Left cardiac atrium (tissue), 4 donors: ENCODE measurements around the gene ACAA2. TPM values are rescaled to one million over a fixed set of nuclear protein-coding genes. Genes with fewer than 3 reads are reported as not detected.
A peak's percentile ranks its signal among the peaks of the same experiment; 100 is the strongest.
"Not testable (repeated sequence)": the region's sequence is repeated elsewhere in the genome, so short reads cannot be mapped to it uniquely, and the experiment has no call there.

ENCODE experiments used
- ATAC-seq, 2 donors: fragments of 200-7000 bp; cut with Tn5 transposase; one replicate each; pipeline ENCODE4 v1.9.1; 2020; ENCODE audit warnings: mild to moderate bottlenecking in 2 of 2, moderate library complexity in 2 of 2
- DNase-seq: peaks from one replicate; pipeline ENCODE4 v3.0.0-alpha.2; 2020
- intact Hi-C, 2 donors: fragments of 100-400 bp; cut with DNase I; formaldehyde crosslinking; loops; one replicate each; pipeline versions ENCODE4 v1.14.1 to v1.15.1; 2022 to 2023
- total RNA-seq, 2 donors: library from RNA; stranded (reverse); fragmentation: NEBNext Ultra II Directional; extraction: Animal tissue kit (Norgen Biotek cat#: 25700); gene quantifications; one replicate each; pipeline ENCODE4 v1.2.1, GENCODE V29; 2021
- donor health status: DM: no; HTN: yes; CAD: no.
- donor health status: DM: no; HTN: yes; CAD: no; lungs with severe emphysema.
- donor health status: DM: yes; HTN: yes; CAD: no.
- donor health status: Dilated cardiomyopathy.

The ACAA2 gene
- total RNA-seq, 2 donors from 2014 or later = 137 to 155 TPM

- intact Hi-C loops = no loop called here
- DNase-seq (no peak), ATAC-seq (no peak)
These were observed 27.2 kb downstream of the ACAA2 start for GRCh38 chr18:49786019-49786720.

DNA sequence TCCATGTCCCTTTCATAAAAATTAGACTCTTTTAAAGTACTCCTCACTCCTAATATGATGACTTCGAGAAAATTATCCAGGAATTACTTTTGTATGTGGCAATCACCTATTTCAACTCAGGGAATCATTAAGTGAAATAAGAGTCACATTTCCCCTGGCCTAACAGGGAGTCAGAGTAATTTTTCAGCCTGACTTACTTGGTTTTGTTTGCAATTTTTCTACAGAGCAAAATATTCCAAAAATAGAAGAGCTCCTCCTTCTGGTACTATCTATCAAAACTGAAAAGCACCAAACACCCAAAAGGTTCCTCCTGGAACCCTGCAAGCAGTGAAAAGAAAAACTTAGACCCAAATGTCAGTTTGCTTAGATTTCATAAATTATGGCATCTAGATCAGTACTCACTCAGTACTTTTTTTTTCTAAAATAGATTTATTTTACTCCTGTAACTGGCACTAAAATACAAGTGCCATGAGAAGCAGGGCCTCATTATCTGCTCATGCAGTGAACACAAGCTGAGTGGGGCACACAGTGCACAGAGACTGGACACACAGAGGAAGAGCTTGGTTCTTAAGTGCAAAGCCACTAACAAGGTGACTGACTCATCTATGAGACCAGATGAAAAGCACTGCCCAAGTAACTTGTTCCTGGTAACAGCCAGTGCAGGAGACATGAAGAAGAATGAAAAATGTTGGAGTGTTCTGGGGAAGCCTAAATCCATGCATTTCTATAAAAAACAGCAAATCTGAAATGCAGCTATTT is 28.7 kb downstream of the ACAA2 start:
- intact Hi-C loops = no loop called here
- ATAC-seq (peak in 1 of 2 donors; percentile 54), DNase-seq (no peak)

DNA sequence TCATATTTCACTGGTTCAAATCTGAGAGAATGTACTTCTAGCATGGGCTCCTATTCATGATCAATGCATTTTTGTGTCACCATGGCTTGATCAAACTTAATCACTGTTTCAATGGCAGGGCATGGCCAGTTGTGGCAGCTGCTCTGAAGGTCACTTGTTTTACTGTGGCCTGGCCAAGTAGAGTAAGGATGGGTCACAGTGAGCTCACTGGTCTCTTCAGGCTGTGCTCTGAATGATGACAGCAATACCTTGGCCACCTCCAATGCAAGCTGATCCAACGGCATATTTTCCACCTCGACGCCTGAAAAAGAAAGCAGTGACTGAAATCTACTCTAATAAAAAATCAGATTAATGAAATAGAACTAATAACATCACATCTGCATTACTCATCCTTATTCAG is 29.7 kb downstream of the ACAA2 start:
- intact Hi-C loops, DNase-seq: not testable (repeated sequence)
- peak; percentile 44 to 74 for ATAC-seq

DNA sequence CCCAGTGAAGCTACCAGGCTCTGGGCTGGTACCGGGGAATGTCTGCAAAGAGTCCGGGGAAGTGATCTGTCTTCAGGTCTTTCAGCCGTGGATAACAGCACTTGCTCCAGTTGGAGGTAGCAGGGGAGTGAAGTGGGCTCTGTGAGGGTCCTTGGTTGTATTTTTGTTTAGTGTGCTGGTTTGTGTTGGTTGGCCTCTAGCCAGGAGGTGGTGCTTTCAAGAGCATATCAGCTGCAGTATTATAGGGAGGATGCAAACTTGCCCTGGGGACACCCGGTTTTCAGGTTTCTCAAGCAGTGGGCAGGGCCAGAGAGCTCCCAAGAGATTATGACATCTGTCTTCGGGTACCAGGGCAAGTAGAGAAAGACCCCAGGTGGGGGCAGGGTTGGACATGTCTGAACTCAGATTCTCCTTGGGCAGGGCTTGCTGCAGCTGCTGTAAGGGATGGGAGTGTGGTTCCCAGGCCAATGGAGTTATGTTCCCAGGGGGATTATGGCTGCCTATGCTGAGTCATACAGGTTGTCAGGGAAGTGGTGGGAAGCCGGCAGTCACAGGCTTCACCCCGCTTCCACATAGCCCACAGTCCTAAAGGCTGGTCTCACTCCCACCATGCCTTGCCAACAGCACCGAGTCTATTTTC is 34.4 kb downstream of the ACAA2 start:
- ATAC-seq (no peak), DNase-seq (no peak)
- intact Hi-C loops = no loop called here

- ATAC-seq (no peak), DNase-seq (no peak)
- intact Hi-C loops = loop anchor here (5.0 to 10.0 kb wide), 2 partner anchors 204 to 207 kb away; partner anchors contain the start of gene LIPG (in 2 of the 2)
These were observed 44.1 kb downstream of the ACAA2 start for GRCh38 chr18:49769047-49769728.

DNA sequence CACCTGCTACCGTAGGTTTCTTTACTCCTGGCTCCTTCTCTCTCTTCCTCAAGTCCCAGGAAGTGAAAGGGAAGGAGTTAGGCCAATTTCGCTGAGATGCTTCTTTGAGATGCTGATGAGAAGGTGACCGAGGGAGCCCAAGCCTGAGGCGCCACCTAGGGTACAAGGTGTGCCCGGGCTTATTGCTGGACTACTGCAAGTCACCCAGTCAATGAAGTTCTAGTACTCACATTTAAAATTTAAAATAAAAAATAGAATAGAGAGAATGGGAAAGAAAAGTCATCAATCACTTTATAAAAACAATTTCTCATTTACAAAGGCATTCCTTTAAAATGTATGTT is 45.3 kb downstream of the ACAA2 start:
- intact Hi-C loops = loop anchor here (5.0 to 10.0 kb wide), 2 partner anchors 203 to 206 kb away; partner anchors contain the start of gene LIPG (in 2 of the 2)
- no peak for DNase-seq
- peak; percentile 57 to 72 for ATAC-seq

DNA sequence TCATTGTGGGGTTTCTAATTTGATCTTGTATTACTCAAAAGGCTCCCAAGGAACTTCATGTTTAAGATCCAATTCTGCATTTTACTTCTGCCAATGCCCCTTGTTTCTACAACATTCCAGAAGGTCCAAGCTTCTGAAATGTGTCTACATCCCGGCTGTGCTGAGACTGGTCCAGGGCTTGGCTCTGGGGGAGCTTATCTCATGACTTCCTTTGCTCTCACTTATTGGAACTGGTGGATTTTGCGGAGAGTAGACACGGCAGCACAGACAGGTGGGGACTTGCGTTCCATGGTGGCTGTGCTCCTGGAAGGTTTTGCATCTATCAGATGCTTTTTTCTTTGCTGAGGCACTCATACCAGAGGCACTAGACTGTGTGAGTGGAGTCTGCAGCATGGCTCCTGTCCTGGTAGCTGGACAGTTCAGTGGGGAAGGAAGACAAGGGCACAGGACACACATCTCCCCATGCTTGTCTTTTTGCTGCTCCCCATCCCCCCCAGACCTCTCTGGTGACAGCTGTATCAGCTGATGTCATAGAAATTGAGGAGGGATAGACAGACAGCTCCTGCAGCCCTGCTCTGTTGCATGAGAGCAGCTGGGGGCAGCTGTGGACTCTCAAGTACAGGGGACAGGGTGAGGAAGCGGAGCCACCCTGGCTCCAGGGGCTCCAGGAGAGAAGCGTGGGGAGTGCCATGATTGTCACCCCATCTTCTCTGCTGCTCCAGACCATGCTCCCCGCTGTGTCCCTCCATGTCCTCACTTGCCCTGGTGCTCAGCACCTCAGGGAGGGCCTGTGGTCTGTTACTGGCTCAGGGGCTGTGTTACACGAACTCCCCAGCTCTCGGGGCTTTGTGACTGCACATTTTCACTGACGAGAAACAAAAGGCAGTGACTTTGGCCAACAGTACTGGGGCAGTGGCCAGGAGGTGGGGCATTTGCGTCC is 46.0 kb downstream of the ACAA2 start:
- intact Hi-C loops = loop anchor here (5.0 to 10.0 kb wide), 2 partner anchors 203 to 205 kb away; partner anchors contain the start of gene LIPG (in 2 of the 2)
- ATAC-seq = peak in 1 of 2 donors; percentile 59
- DNase-seq = no peak

- no peak for DNase-seq
- no peak for ATAC-seq
- intact Hi-C loops = loop anchor here (5.0 to 10.0 kb wide), 2 partner anchors 202 to 204 kb away; partner anchors contain the start of gene LIPG (in 2 of the 2)
These were observed 46.7 kb downstream of the ACAA2 start for GRCh38 chr18:49766646-49767045.

GRCh38 chr18:49764032-49764431 is 49.3 kb downstream of the ACAA2 start:
- intact Hi-C loops = loop anchor here in 1 of 2 donors (10.0 kb wide), 1 partner anchor 199 kb away; the partner anchor contains the start of gene LIPG
- no peak for ATAC-seq
- no peak for DNase-seq

GRCh38 chr18:49763590-49763989 is 49.7 kb downstream of the ACAA2 start:
- intact Hi-C loops = loop anchor here in 1 of 2 donors (10.0 kb wide), 1 partner anchor 199 kb away; the partner anchor contains the start of gene LIPG
- DNase-seq = no peak
- ATAC-seq = no peak

GRCh38 chr18:49762191-49763077 is 50.9 kb downstream of the ACAA2 start:
- ATAC-seq (no peak), DNase-seq (no peak)
- intact Hi-C loops = loop anchor here in 1 of 2 donors (10.0 kb wide), 1 partner anchor 198 kb away; the partner anchor contains the start of gene LIPG

DNA sequence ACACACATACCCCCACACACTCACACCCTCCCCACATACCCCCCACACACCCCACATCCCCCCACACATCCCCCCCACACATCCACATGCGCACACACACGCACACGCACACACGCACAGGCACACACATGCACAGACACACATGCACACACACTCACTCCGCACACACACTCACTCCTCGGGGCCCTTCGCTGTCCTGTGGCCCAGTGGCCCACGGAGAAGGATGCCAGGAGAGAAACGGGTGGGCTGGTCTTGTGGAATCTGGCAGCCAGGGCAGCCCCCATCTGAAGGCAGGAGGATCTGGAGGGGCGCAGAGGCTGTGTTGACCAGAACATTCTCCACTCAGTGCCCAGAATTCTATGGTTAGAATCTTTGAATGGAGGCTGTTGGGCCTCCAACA is 51.6 kb downstream of the ACAA2 start:
- no peak for DNase-seq
- ATAC-seq = no peak
- intact Hi-C loops = loop anchor here in 1 of 2 donors (10.0 kb wide), 1 partner anchor 197 kb away; the partner anchor contains the start of gene LIPG

DNA sequence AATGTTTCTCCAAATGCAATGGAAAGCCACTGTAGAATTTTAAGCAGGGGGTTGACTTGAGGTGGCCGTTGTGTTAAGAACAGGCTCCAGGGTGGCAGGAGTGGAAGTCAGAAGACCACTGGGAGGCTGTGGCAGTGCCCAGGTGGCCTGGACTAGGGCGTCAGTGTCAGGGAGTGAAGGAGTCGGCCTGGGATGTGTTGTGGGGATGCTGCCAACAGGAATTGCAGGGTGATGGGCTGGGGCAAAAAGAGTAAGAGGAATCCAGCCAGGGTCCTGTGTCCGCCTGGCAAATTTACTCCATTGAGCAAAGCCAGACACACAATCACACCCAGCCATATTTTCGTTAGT is 55.1 kb downstream of the ACAA2 start:
- DNase-seq (no peak), ATAC-seq (no peak)
- intact Hi-C loops = no loop called here

DNA sequence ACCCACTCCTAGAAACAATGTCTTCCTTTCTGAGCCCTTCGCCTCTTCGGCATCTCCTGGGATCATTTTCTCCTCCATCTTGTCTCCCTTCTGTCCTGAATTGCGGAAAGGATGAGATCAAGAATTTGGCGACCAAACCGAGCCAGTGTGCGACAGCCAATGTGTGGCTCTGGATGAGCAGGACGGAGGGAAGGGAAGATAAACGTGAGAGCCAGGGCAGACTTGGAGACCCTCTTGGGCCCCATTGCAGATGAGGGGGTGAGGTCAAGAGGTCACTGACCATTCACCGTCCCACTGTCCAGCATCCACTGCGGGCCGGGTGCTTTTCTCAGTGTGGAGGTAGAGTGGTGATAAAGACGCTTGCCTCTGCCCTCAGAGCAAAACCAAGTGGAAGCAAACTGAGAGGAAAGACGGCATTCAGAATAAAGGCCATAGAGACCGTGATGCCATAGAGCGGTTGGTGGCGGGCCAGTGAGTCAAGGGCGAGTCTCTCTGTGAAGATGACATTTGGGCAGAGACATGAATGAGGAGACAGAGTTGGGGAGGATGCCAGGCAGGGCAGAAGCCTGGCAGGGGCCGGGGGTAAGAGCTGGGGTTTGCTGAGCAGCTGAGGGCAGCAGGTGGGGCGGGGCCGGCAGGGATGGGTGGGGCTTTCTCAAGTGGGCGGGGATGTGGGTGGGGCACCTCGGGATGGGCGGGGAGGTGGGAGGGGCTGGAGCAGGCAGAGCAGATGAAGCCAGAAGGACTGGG is 55.6 kb downstream of the ACAA2 start:
- ATAC-seq (no peak), DNase-seq (no peak)
- intact Hi-C loops = no loop called here

DNA sequence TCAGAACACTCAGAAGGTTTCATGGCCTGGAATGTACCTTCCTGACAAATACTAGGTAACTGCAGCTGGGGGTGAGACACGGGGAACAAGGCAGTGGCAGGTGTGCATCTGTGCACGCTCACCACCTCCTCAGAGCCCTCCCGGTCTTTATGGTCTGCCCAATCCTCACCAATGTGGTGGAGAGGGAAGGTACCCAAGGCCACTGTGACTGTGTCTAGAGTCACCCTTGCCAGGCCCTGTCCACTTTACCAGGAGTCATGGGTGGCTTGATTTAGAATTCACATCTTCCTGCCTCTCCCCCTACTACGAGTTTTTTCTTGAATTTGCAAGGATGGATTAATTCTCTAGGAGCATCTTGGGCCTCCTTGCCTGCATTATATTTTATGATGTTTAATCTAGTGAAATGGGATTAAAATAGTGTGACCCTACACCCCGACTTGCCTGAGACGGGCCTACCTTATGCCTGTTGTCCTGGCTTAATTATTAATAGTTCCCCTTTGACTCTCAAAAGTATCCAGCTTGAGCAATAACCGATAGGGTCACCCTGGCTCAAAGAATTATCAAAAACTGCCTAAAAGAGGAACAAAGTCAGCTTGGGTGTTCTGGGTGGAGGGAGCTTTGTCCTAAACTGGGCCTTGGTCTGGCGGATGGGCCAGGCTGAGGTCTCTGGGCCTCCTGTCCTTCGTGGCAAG is 56.5 kb downstream of the ACAA2 start:
- ATAC-seq (no peak), DNase-seq (no peak)
- intact Hi-C loops = no loop called here

DNA sequence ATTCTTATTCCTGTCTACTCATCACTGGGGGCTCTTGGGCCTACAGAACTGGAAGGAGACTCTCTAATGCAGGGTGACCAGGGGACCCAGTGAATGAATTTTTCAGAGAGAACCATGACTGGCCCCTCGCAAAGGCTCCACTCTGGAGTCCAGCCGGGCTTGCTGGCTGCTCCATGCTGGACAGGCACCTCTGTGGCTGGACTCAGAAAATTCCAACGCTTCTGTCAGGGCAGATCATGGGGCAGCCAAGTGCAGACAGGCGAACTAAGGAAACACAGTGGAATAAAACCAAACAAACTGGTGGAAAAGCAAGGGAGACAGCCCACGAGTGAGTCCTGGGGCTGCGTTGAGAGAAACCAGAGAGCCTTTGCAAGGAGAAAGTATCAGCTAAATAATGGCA is 57.2 kb downstream of the ACAA2 start:
- no peak for ATAC-seq
- DNase-seq = no peak
- intact Hi-C loops = no loop called here
